HK-2 (cell line): ENCODE measurements around the gene LAMA1.

Experiments used
- DNase-seq: peaks from one replicate; pipeline ENCODE4 v3.0.0-alpha.2; 2018; ENCODE audit not compliant: unreplicated experiment

The LAMA1 gene

GRCh38 chr18:7112936-7113335, 4.7 kb downstream of the LAMA1 start:
- DNase-seq, result no peak

GRCh38 chr18:7111134-7111533, 6.5 kb downstream of the LAMA1 start:
- DNase-seq, result no peak

GRCh38 chr18:7105943-7106342, 11.7 kb downstream of the LAMA1 start:
- DNase-seq, result no peak

- DNase-seq, result no peak
Observed at GRCh38 chr18:7105268-7105667, 12.3 kb downstream of the LAMA1 start.

- DNase-seq, result no peak
Observed at GRCh38 chr18:7104649-7105048, 12.9 kb downstream of the LAMA1 start.

GRCh38 chr18:7102131-7102530, 15.5 kb downstream of the LAMA1 start:
- DNase-seq, result no peak

GRCh38 chr18:7096838-7097237, 20.8 kb downstream of the LAMA1 start:
- DNase-seq, result no peak

DNA sequence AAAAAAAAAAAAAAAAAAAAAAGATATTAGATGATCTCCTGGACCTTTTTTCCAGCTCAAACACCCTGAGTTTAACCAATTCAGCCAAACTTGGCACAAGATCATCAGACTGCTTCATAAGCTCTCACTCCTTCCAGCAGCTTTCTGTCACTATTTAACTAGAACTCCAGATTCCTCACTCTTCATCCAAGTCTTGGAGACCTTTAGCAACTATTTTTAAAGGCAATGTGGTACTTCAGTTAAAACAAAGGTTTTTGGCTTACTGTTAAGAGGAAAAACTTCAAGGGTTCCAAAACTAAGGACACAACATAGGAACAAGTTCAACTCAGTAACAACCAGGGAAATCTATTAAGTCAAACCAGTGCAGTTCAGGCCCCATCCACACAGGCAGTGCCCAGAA, 23.2 kb downstream of the LAMA1 start:
- no peak for DNase-seq

DNA sequence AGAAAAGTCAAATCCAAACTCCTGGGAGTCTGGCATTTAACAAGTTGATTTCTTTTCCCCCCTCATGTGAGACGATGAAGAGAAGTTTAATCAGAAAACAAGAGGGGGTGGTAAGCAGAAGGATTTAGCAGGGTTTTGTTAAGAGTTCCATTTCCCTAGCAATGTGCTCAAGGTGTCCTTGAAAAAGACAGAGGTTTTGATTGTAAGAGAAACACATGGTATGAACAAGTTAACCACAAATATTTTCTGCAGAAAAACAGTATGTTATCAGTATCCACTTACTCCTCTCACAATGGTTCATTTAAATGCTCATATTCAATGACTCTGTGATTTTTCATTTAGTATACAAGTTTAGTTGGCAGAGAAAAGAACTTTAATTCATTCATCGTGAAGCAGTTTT, 26.8 kb downstream of the LAMA1 start:
- no peak for DNase-seq

DNA sequence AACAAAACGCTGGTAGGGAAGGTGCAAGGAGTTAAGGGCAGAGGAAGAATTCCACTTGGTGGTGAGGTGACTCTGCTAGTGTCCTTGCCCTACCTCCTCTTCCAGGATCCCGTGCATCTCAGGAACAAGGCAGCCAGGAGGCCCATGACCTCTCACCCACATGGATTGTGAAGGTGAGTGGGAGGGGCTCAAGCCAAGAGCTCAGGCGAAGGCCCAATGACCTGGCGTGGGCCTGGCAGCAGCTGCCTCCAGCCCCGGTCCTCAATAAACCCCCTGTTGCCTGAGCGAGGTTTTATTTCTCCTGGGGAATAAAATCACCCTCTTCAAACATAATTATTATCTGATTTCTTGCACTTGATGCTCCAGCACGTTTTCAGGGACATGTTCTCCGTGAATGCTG, 28.2 kb downstream of the LAMA1 start:
- DNase-seq, result no peak

GRCh38 chr18:7084080-7085065, 33.2 kb downstream of the LAMA1 start:
- no peak for DNase-seq

GRCh38 chr18:7082671-7083070, 34.9 kb downstream of the LAMA1 start:
- no peak for DNase-seq

GRCh38 chr18:7079231-7079630, 38.4 kb downstream of the LAMA1 start:
- DNase-seq, result no peak

DNA sequence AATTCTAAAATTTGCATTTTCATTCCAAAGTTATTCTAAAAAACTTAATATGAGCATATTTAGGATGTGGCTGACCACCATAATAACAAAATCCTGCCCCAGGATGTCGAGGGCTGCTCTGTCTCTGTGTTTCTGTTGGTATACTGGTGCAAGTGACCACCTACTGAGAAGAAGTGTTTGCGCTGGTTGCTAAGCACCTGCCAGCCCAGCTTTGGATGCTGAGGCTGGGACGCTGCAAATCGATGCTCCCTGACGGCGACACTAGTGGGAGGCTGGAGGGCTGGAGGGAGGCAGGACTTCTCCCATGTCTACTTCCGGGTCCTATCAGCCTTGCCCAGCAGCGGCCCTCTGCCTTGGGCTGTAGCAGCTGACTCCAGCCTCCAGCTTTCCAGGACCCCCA, 45.0 kb downstream of the LAMA1 start:
- no peak for DNase-seq

DNA sequence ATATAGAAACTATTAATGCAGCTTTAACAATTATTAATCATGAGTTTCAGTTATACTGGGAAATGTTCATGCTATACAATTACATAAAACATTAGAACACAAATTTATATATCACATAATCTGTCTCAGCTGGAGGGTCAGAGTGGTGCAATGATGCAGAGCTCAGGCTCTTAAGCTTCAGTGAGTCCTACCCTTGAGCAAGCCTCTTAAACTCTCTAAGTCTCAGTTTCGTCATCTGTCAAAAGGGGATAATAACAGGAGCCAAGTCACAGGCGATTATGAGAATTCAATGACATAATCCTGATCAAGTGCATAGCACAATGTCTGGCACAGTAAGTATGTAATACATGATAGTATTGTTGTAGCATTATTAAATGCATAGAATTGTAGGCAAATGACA, 46.0 kb downstream of the LAMA1 start:
- no peak for DNase-seq

DNA sequence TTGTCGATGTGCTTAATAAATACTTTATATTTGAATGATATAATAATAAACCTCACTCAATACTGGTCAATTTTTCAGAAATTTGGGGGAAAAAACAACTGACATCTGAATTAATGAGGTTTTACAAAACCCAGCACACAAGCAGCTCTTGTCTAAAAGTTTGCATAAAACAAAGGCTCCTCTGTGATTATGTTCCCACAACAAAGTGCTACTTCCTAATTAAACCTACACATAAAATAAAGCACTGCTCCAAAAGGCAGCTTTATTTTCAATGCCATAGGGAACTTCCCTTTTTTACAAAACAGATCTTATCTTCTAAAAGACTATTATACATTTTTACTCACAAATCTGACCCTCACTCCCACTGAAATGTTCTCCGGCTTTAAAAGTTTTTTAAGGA, 47.1 kb downstream of the LAMA1 start:
- DNase-seq, result no peak

GRCh38 chr18:7068871-7069590, 48.6 kb downstream of the LAMA1 start:
- DNase-seq, result no peak

GRCh38 chr18:7066965-7067555, 50.5 kb downstream of the LAMA1 start:
- DNase-seq, result no peak

DNA sequence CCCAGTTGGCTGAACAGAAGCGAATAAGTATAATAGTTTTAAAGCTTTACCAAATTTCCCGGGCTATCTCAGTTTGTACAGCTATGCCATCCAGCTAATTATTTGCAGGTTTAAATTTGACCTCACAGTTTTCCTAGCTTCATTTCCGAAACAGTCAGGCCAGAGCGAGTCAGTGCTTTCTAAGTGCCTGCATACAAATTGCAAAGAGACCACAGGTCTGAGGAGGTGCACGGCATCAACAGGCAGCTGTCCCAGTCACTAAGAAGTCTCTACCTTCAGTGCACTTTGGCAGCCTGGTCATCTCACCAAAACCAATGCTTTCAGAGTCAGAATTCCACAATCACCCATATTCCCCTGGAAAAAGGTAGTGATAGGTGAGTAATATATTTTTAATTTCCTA, 51.9 kb downstream of the LAMA1 start:
- DNase-seq, result no peak

DNA sequence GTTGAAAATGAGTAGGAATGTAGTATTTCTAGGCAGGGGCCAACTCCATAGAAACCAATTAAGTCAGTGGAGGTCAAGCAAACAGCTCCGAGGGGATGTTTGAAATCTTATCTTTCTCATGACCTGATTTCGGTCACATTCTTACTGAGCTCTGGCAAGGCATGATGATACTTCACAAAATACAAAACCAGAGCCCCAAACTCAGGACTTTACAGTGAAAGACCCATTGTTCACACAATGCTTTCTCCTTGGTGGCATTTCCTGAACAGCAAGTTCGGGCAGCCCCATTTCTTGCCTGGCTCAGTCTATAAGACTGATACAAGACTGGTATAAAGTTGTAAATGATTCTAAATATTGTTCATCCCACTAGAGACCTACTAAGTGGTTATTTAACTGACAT, 53.3 kb downstream of the LAMA1 start:
- DNase-seq, result no peak

GRCh38 chr18:7062811-7063210, 54.8 kb downstream of the LAMA1 start:
- DNase-seq, result no peak

GRCh38 chr18:7062236-7062635, 55.4 kb downstream of the LAMA1 start:
- no peak for DNase-seq

- no peak for DNase-seq
Observed at GRCh38 chr18:7059276-7059675, 58.3 kb downstream of the LAMA1 start.
